Measurements from ENCODE around the gene CSRP1.
"Not testable (repeated sequence)": the region's sequence is repeated elsewhere in the genome, so short reads cannot be mapped to it uniquely, and the experiment has no call there.

CSRP1 gene

GRCh38 chr1:201495551-201496295, 11.2 kb downstream of the CSRP1 start:
- DNase-seq: no peak

DNA sequence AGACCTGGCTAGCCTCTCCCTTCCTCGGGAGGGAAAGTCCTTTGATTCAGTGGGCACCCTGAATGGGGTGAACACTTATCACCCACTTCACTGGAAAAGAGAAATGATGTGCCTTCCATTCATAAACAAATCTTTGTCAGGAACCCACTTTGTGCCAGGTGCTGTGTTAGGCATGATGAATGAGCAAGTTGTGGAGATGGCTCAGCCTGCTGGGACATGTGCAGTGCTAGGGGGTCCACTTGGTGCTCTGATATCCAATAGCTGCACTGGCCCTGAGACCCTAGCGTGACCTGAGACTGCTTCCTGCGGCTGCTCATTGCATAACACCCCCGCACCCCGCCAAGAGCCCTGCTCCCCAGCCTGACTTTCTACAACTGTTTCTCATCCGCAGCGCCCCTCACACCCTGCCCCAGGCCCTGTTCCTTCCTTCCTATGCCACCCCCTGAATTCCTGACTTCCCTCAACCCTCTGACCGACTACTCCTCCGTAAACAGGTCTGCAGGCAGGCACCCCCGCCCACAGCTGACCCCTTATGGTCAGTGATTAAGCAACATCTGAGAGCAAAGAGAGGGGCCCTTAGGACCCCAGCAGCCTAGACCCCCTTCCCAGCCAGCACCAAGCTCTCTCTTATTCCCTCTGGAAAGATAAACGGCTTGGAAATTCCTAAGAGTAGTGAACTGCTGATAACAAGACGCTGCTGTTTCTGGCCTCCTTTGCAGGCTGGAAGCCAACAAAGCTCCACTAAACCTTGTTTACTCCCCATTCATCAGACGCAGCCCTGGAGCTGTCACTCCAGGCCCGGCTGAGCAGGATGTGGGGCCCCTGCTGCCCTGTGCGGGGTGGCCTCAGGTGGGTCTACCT, 12.9 kb downstream of the CSRP1 start:
- DNase-seq: no peak

DNA sequence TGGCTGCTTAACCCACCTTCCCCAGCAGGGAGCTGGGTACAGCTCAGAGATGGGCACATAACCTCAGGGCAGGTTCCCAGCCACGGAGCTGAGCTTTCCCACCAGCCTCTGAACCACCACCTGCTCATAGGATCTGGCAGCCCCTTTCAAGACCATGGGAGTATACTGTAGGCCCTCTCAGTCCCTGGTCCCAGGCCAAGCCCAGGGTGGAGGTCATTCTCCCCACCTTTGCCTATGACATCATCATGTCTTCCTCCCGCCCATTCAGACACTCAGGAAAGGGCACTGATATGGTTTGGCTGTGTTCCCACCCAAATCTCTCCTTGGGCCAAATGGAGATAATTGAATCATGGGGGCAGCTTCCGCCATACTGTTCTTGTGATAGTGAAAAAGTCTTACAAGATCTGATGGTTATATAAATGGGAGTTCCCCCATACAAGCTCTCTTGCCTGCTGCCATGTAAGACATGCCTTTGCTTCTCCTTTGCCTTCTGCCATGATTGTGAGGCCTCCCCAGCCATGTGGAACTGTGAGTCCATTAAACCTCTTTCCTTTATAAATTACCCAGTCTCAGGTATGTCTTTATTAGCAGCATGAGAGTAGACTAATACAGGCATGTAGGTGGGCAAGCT, 13.8 kb downstream of the CSRP1 start:
- not testable (repeated sequence) for DNase-seq

GRCh38 chr1:201491896-201492511, 14.9 kb downstream of the CSRP1 start:
- no peak for DNase-seq

DNA sequence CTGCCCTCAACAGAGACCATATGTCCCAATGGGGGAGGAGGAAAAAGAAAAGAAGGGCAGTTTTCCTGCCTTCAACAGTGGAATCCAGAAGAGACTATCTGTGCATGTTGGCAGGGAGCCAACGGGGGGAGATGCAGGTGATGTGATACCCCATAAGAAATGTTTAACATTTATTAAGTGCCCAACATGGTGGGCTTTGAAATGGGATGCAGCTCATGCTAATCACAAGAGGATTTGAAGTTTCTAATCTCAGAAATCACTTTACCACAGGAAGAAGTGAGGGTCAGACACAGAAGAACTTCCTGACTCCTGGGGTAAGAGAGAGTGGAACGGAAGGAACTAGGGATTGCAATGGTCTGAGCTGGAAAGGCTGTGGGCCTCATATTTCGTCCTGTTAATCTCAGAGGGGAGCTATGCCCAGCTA, 16.2 kb downstream of the CSRP1 start:
- DNase-seq: no peak

- no peak for DNase-seq
Measured at GRCh38 chr1:201489643-201490261, 17.2 kb downstream of the CSRP1 start.

- no peak for DNase-seq
Measured at GRCh38 chr1:201488830-201489589, 17.9 kb downstream of the CSRP1 start.

DNA sequence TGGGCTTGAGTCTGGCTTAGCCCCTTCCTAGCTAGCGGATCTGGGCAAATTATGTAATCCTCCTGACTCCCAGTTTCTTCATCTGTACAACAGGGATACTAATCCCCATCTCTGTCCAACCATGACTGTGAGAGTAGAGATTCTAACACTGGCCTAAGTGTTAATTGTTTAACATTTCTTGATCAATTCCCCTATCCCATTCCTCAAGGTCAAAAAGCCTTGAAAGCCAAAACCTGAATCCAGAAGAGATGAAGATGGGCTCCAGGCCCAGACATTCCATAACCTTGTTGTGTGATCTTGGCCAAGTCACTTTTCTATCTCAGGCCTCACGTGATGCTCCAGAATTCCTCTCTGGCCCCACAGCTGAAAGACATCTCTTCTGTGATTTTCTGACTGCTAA, 19.2 kb downstream of the CSRP1 start:
- DNase-seq: no peak

DNA sequence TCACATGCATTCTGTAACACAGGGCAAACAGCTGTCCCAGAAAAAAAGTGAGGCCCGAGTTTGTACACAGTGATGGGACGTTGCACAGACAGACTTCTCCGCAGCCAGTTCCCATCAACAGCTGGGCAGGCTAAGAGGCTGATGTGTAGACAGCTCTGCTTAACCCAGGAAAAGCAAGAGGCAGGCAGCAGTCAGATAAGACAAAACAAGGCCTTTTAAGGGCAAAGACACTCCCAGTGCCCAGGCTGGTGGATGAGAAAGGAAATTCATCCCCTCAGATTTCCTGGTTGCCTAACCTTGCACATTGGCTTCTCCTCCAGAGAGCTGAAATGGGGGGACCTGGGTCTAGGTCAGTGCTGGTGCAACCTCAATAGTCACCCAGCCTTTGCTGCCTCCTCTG, 20.7 kb downstream of the CSRP1 start:
- no peak for DNase-seq

DNA sequence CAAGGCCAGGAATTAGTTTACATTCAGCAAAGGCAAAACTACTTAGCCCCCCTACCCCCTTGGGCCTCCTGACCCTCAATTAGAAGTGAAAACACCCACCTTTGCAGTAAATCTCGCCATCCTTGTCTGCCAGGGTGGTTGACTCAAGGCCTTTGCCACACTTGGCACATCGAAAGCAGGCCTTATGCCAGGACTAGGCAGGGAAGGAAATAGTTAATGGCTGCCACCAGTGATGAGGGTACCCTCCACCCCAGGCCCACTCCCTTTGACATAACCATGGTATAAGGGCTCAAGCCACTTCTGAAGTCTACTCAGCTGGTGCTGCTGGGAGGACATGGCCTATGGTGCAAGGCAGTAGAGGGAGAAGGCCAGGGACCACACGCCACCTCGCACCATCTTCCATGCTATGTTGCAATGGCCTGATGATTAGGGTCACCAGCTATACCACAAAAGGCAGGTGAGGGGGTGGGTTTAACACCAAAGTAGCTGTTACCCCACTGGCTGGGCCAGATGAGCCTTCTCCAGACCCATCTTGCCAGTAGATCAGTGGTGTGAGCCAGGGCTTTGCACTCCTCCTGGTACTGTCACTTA, 21.6 kb downstream of the CSRP1 start:
- DNase-seq: no peak

GRCh38 chr1:201483373-201483949, 23.5 kb downstream of the CSRP1 start:
- DNase-seq: no peak

- no peak for DNase-seq
Measured at GRCh38 chr1:201482755-201483154, 24.2 kb downstream of the CSRP1 start.

DNA sequence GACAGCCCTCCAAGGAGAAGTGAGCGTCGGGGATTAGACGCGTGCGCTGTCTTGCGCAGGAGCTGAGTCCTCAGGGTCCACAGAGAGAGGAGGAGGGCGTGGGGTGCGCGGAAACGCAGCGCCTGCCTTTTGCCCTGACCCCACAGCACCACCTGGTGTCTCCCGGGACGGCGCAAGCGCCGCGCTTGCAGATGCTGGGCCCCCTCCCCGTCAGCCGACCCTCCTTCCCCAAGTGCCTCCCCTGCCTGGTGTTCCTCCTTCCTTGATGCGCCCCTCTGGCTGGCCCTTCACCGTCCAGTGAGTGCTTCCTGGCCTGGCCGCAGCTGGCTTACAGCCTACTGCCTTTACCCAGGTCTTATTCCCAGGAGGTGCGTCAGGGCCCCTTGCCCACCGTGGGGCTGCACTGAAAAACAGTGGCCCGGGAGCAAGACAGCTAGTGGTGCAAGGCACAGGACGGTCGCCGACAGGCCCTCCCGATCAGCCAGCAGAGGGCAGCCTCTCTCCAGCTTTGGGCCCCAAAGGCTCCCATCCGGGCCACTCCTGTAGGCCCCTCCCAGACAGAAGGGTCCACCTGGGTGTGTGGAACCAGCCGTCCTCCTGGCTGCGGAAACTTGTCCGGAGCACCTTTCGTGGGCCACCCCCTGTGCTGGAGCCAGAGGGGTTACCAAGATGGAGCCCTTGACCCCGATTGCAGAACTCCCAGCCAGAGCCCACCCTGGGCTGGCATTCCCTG, 25.0 kb downstream of the CSRP1 start:
- DNase-seq: peak; percentile 54

DNA sequence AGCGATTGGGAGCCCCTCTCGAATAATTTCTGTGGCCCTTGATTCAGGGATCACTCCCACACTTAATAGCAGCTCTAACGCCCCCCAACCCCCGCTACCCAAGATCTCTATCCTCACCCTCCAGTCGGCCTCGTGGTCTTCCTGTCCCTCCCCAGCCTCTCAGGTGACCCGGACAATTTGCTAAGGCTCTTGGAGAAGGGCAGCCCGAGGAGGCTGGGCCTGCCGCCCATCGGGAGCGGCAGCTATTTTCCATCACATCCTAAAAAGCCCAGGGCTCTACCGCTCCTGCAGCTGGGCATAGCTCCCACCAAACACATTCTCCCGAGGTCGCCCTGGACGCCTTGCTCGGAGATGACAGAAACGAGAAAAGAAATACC, 25.9 kb downstream of the CSRP1 start:
- no peak for DNase-seq

DNA sequence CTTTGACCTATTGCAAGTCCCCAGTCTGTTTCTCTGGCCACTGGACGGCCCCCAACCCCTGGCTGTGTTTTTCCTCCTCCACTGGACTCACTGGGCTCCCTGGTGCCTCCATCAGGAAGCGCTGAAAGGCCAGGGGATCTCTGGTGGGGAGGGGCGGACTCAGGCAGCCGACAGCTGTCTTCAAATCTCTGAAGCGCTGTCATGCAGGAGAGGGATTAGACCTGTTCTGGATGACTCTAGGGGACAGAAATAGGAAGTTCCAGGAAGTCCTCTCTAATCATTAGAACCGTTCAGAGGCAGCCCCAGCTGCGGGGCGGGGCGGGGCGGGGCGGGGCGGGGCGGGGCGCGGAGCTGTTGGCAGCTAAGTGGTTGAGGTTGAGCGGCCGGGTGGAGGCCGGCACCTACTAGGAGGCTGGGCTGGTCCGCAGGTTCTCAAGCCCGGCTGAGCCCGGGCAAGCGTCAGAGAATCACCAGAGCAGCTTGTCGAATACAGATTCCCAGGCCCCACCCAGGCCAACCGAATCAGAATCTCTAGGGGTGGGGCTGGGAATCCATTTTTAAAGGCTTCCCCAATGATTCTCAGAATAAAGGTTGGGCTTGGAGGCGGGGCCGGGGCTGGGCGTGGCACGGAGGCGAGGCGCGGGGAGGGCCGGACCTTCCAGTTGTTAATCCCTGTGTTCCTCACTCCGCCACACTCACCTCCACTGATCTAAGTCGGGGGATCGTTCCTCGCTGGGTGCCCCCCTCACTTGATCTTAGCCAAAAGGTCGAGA, 26.5 kb downstream of the CSRP1 start:
- DNase-seq: peak; percentile 32

- DNase-seq: no peak
Measured at GRCh38 chr1:201479201-201479730, 27.7 kb downstream of the CSRP1 start.

- not testable (repeated sequence) for DNase-seq
Measured at GRCh38 chr1:201478666-201479065, 28.3 kb downstream of the CSRP1 start.

DNA sequence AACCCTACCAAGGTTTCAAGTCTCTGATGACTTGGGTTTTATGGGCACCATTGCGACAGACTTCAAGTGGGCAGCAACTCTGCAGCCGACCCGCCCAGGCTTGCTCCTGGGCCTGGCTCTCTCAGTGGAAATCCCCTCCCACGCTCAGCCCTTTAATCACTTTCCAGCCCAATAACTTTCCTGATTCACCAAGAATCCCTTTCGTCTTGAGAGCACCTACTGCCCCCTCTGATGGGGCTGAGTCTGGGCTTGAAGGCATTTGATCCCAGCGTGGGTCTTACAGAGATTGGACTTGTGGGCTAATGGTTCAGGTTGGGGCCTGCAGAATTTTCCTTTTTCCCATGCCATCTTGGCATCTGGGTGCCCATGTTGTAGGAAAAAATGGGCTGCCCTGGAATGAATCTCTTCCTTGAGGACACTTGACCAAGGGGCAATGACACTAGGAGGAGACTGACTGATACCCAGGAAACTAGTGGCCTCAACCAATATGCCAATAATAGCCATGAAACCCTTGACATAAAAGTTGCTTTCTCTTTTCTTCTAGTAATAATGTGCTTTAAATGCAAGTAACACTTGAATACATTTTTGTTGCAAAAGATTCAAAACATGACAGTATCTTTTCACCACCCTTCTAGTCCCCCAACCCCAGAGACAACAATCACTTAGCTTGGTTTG, 30.1 kb downstream of the CSRP1 start:
- DNase-seq: no peak
